Measurements from ENCODE around the gene TRIM73.
"Not testable (repeated sequence)": the region's sequence is repeated elsewhere in the genome, so short reads cannot be mapped to it uniquely, and the experiment has no call there.

TRIM73 gene

GRCh38 chr7:75395329-75395728 lies at the start of gene TRIM73:
TSS of gene TRIM73 (plus strand) at chr7:75395629. CDS start at chr7:75398934, 3,305 bp downstream.
- not testable (repeated sequence) for DNase-seq

GRCh38 chr7:75358671-75359541 lies 36.5 kb upstream of the TRIM73 start:
- not testable (repeated sequence) for DNase-seq

GRCh38 chr7:75359542-75359848 lies 35.9 kb upstream of the TRIM73 start:
- DNase-seq, result not testable (repeated sequence)

GRCh38 chr7:75364079-75364478 lies 31.4 kb upstream of the TRIM73 start:
- DNase-seq, result not testable (repeated sequence)

GRCh38 chr7:75366643-75367042 lies 28.8 kb upstream of the TRIM73 start:
- DNase-seq, result not testable (repeated sequence)

- DNase-seq, result not testable (repeated sequence)
Observed at GRCh38 chr7:75367313-75367712, 28.1 kb upstream of the TRIM73 start.

- DNase-seq, result not testable (repeated sequence)
Observed at GRCh38 chr7:75374144-75374518, 21.3 kb upstream of the TRIM73 start.

- DNase-seq, result not testable (repeated sequence)
Observed at GRCh38 chr7:75374519-75375317, 20.7 kb upstream of the TRIM73 start.

- DNase-seq, result not testable (repeated sequence)
Observed at GRCh38 chr7:75393194-75393593, 2.2 kb upstream of the TRIM73 start.

GRCh38 chr7:75397865-75398264 lies 2.4 kb downstream of the TRIM73 start:
- not testable (repeated sequence) for DNase-seq

- not testable (repeated sequence) for DNase-seq
Observed at GRCh38 chr7:75398771-75399700, 3.6 kb downstream of the TRIM73 start.

- DNase-seq, result not testable (repeated sequence)
Observed at GRCh38 chr7:75400575-75400974, 5.1 kb downstream of the TRIM73 start.

- not testable (repeated sequence) for DNase-seq
Observed at GRCh38 chr7:75403455-75404443, 8.3 kb downstream of the TRIM73 start.

- not testable (repeated sequence) for DNase-seq
Observed at GRCh38 chr7:75404663-75405062, 9.2 kb downstream of the TRIM73 start.

- DNase-seq, result not testable (repeated sequence)
Observed at GRCh38 chr7:75409880-75410822, 14.7 kb downstream of the TRIM73 start.

GRCh38 chr7:75410823-75411173 lies 15.4 kb downstream of the TRIM73 start:
- DNase-seq, result not testable (repeated sequence)

- not testable (repeated sequence) for DNase-seq
Observed at GRCh38 chr7:75414204-75414603, 18.8 kb downstream of the TRIM73 start.

GRCh38 chr7:75414708-75415427 lies 19.4 kb downstream of the TRIM73 start:
- not testable (repeated sequence) for DNase-seq

GRCh38 chr7:75415428-75415817 lies 20.0 kb downstream of the TRIM73 start:
- not testable (repeated sequence) for DNase-seq
